ENCODE data around the gene NF1. TPM values are rescaled to one million over a fixed set of nuclear protein-coding genes. Genes with fewer than 3 reads are reported as not detected.

The NF1 gene
- total and polyA plus RNA-seq, 2 of the 13 experiments (the other 11 are each of a cell fraction or from before 2014, with no cell fraction given), result 21.5 to 26.5 TPM

DNA sequence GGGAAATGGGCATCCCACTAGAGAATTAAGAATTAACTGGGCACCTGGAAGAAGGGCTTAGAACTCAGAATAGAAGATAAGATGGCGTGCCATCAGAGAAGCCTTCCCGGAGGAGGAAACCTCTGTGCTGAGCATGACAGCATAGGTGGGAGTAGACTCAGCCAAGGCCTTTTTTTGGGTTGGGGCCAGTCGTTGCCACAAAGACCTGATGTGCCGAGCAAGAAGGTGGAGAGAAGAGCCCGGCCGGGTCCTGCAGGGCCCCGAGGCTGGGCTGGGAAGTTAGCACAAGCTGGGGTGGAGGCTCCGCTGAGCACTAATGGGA lies 295.6 kb downstream of the NF1 start (continued):
- TF ChIP-seq, protein P1, sequence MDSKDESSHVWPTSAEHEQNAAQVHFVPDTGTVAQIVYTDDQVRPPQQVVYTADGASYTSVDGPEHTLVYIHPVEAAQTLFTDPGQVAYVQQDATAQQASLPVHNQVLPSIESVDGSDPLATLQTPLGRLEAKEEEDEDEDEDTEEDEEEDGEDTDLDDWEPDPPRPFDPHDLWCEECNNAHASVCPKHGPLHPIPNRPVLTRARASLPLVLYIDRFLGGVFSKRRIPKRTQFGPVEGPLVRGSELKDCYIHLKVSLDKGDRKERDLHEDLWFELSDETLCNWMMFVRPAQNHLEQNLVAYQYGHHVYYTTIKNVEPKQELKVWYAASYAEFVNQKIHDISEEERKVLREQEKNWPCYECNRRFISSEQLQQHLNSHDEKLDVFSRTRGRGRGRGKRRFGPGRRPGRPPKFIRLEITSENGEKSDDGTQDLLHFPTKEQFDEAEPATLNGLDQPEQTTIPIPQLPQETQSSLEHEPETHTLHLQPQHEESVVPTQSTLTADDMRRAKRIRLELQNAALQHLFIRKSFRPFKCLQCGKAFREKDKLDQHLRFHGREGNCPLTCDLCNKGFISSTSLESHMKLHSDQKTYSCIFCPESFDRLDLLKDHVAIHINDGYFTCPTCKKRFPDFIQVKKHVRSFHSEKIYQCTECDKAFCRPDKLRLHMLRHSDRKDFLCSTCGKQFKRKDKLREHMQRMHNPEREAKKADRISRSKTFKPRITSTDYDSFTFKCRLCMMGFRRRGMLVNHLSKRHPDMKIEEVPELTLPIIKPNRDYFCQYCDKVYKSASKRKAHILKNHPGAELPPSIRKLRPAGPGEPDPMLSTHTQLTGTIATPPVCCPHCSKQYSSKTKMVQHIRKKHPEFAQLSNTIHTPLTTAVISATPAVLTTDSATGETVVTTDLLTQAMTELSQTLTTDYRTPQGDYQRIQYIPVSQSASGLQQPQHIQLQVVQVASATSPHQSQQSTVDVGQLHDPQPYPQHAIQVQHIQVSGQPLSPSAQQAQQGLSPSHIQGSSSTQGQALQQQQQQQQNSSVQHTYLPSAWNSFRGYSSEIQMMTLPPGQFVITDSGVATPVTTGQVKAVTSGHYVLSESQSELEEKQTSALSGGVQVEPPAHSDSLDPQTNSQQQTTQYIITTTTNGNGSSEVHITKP (CRISPR knock-in tag; IDR thresholded peaks at IDR 0.05; ENCODE audit: low read depth), result no peak
- TF ChIP-seq ZNF260 (CRISPR knock-in tag; IDR thresholded peaks at IDR 0.05; ENCODE audit: borderline replicate concordance, low read depth), result no peak

DNA sequence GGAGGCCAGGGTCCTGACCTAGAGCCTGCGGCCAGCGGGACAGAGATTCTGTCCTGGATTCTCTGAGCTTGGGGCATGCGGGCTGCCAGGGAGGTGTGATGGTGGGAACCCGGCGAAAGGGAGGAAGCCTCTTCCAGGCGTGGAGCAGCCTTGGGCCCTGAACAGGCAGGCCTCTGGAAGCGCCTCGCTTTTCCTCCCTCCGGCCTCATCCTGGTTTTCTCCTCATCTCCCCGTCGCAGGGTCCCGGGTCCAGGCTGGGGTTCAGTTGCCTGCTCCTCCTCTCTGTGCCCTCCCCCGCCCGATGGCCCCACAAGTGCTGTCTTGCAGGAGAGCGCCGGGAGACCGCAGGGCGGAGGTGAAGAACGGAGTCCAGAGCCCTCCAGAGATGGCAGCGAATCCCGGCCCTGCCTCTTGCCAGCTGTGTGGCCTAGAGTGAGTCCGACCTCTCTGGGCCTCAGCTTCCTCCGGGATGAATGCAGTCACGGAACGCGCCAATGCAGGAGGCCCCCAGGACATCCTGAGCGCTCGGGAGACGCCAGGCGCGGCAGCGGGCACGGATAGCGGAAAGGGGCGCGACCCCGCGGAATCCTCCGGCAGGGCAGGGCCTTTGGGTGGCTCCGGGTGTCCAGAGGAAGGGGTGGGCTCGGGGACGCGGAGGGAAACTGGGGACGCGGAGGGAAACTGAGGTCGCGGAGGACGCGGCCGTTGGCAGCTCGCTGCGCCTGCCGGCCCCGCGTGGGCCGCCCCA lies 296.1 kb downstream of the NF1 start:
- Histone ChIP-seq H3K9ac (ENCODE audit: insufficient read depth, low read depth, low read length) (no peak overlapping the region), H3K79me2 (ENCODE audit: insufficient read depth, low read length) (no peaks in the 10 kb centered on the region), H3K4me1 (ENCODE audit: insufficient read depth, low read length) (no peaks in the 10 kb centered on the region), H2AFZ (ENCODE audit: low read length) (no peak overlapping the region), H3K36me3 (replicated peaks in 1 of 2; ENCODE audit: control insufficient read depth in 1 of 2, insufficient read depth in 2 of 2, low read length in 2 of 2) (no peaks in the 10 kb centered on the region), H3K9me3 (ENCODE audit: low read length) (no peaks in the 10 kb centered on the region), H3K4me2 (ENCODE audit: low read depth, low read length) (no peak overlapping the region), H4K20me1 (ENCODE audit: insufficient read depth, low read length) (no peaks in the 10 kb centered on the region), H3K27me3 (ENCODE audit: control insufficient read depth in 1 of 2, insufficient read depth in 2 of 2, low read length in 2 of 2) (peaks cover 8 to 42% of the 10 kb centered on the region in 2 experiments), H3K4me3 (replicated peaks in 1 of 3; ENCODE audit: insufficient read depth in 1 of 3, low read depth in 2 of 3, low read length in 3 of 3) (no peak overlapping the region; a peak in 1 of 6 replicates), H3K27ac (ENCODE audit: extremely low read length, insufficient read depth, low read length) (no peak overlapping the region)
- ChIA-PET POLR2A (no interaction called here), CTCF (ENCODE audit: low intra/inter-chr PET ratio, low total read pairs) (interaction anchor here (2.3 kb wide), 1 partner anchor 134 kb away, joined by 24 read pairs; no protein-coding TSS in a partner anchor)
- ATAC-seq, result no peak
- WGBS (ENCODE audit: low lambda C conversion rate), result 57% methylated on average over 35 of the region's 56 CpGs
- intact Hi-C loops (cut with micrococcal nuclease; ENCODE audit: unreplicated experiment), result loop anchor here (2.0 kb wide), 1 partner anchor 134 kb away; no protein-coding TSS in a partner anchor
- in situ Hi-C loops (cut with HindIII; ENCODE audit: extremely low pct_ligation_motif_present, low pct_unique_long_range_greater_than_20kb), result no loop called here
- no peak for DNase-seq (ENCODE audit: low spot score)
- no peak for FAIRE-seq
- BruUV-seq (replicated peaks), result no TSS peak
- TF ChIP-seq MAFF (IDR thresholded peaks at IDR 0.05; ENCODE audit: low read depth, low read length) (no peak), KAT7 (CRISPR knock-in tag; IDR thresholded peaks at IDR 0.05; ENCODE audit: borderline replicate concordance) (no peak), HNRNPLL (IDR thresholded peaks at IDR 0.05; ENCODE audit: low read depth, low read length, poor library complexity, severe bottlenecking) (peak; percentile 27), RFXAP (CRISPR knock-in tag; IDR thresholded peaks at IDR 0.05; ENCODE audit: borderline replicate concordance) (no peak), ZNF768 (CRISPR knock-in tag; IDR thresholded peaks at IDR 0.05) (peak; percentile 94), FOXA1 (IDR thresholded peaks at IDR 0.05) (no peak), FOXA1 (CRISPR knock-in tag; IDR thresholded peaks at IDR 0.05) (no peak), NCOA5 (CRISPR knock-in tag; IDR thresholded peaks at IDR 0.05) (no peak)
- TF ChIP-seq, protein P2, sequence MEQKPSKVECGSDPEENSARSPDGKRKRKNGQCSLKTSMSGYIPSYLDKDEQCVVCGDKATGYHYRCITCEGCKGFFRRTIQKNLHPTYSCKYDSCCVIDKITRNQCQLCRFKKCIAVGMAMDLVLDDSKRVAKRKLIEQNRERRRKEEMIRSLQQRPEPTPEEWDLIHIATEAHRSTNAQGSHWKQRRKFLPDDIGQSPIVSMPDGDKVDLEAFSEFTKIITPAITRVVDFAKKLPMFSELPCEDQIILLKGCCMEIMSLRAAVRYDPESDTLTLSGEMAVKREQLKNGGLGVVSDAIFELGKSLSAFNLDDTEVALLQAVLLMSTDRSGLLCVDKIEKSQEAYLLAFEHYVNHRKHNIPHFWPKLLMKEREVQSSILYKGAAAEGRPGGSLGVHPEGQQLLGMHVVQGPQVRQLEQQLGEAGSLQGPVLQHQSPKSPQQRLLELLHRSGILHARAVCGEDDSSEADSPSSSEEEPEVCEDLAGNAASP (CRISPR knock-in tag; IDR thresholded peaks at IDR 0.05; ENCODE audit: borderline replicate concordance), result no peak
- TF ChIP-seq, protein P3, sequence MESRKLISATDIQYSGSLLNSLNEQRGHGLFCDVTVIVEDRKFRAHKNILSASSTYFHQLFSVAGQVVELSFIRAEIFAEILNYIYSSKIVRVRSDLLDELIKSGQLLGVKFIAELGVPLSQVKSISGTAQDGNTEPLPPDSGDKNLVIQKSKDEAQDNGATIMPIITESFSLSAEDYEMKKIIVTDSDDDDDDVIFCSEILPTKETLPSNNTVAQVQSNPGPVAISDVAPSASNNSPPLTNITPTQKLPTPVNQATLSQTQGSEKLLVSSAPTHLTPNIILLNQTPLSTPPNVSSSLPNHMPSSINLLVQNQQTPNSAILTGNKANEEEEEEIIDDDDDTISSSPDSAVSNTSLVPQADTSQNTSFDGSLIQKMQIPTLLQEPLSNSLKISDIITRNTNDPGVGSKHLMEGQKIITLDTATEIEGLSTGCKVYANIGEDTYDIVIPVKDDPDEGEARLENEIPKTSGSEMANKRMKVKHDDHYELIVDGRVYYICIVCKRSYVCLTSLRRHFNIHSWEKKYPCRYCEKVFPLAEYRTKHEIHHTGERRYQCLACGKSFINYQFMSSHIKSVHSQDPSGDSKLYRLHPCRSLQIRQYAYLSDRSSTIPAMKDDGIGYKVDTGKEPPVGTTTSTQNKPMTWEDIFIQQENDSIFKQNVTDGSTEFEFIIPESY (CRISPR knock-in tag; IDR thresholded peaks at IDR 0.05), result peak; percentile 52; the same call in 1 of the 2 replicates
